A172 (cell line): ENCODE data around the gene EMD. TPM values are rescaled to one million over a fixed set of nuclear protein-coding genes. Genes with fewer than 3 reads are reported as not detected.
"Not testable (repeated sequence)": the region's sequence is repeated elsewhere in the genome, so short reads cannot be mapped to it uniquely, and the experiment has no call there.

Experiments used
- DNase-seq: peaks from one replicate; pipeline ENCODE4 v3.0.0-alpha.2; 2015; ENCODE audit warnings: low spot score
- total RNA-seq: library from RNA; depleted of rRNA; stranded (reverse); fragments of >200 nt; shearing (Covaris generic); gene quantifications from 2 replicates; pipeline ENCODE4 v1.2.3, GENCODE V29; 2014

EMD gene
- total RNA-seq, 1 experiment from 2014 or later, result 82.0 TPM

DNA sequence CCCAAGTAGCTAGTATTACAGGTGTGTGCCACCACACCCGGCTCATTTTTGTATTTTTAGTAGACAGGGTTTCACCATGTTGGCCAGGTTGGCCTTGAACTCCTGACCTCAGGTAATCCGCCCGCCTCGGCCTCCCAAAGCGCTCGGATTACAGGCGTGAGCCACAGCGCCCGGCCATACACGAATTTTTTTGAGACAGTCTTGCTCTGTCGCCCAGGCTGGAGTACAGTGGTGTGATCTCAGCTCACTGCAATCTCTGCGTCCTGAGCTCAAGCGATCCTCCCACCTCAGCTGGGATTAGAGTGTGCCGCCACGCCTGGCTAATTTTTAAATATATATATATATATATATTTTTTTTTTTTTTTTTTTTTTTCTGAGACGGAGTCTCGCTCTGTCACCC, 17.3 kb downstream of the EMD start:
- not testable (repeated sequence) for DNase-seq

GRCh38 chrX:154396973-154397887, 18.1 kb downstream of the EMD start:
- no peak for DNase-seq

DNA sequence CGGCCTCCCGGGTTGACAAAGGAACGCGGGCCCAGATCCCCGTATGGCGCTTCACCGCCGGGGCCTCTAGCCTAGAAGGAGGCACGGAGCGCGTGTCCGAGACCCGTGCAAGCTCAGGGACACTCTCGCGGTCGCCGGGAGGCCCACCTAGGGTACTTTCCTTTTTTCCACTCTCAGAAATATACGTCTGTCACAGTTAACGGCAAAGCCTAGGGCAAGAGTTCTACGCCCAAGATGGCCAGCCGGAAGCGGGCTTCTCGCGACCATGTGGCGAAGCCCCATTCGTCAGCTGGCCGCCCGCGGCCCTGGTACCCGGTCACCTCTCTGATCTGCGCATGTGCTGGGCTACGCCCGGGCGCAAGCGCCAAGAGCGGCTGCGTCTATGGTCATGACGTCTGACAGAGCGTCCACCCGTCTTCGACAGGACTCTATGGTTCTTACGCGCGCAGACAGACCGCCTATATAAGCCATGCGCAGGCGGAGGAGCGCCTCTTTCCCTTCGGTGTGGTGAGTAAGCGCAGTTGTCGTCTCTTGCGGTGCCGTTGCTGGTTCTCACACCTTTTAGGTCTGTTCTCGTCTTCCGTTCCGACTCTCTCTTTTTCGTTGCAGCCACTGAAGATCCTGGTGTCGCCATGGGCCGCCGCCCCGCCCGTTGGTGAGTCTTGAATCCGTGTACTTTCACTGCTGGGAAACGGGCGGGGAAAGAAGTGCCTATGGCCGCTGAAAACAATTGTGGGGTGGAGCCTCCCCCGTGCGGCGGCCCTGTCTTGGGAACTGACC, 19.0 kb downstream of the EMD start, which contains the start of gene RPL10:
Gene RPL10, plus strand, starts transcription at position 490 of the 780 bp plus-strand sequence. Its CDS starts 143 bp downstream, at position 633.
- peak; percentile 96 for DNase-seq

DNA sequence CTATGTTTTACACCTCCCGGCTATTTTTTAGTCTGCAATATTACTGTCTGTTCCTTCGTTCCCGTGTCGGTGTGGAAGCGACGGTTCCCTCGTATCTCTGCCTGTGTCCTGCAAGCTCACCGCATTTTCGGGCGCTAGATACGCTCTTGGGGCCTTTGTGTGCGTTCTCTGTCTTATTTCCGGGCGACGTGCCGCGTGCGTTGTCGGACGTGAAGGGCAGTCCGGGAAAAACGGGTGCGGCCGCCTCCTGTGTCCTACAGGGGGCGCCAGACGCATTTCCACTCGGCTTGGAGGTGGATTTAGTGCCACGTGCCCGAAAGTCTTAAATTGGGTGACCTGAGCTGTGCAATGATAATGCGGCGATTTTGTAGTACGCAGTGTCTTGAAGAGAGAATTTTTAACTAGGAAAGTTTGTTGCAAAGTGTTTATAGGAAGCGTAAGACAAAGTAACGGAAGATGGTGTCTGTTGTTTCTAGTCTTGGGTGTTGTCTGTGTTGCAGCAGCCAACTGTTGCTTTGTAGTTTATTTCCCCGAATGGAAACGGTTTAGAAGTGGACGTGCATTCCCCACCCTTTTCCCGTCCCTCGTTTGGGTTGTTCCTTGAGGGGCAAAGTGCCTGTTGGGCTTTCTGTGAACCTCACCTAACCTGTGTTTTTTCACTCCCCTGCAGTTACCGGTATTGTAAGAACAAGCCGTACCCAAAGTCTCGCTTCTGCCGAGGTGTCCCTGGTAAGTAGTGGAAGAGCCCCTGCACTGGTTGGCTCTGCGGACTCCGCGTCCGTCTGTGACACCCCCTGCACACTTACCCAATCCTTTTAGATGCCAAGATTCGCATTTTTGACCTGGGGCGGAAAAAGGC, 19.8 kb downstream of the EMD start:
- peak; percentile 77 for DNase-seq

- no peak for DNase-seq
Observed at GRCh38 chrX:154399527-154400368, 20.7 kb downstream of the EMD start.

GRCh38 chrX:154400369-154400817, 21.3 kb downstream of the EMD start:
- DNase-seq, result not testable (repeated sequence)

- DNase-seq, result no peak
Observed at GRCh38 chrX:154401045-154401799, 22.1 kb downstream of the EMD start.

GRCh38 chrX:154401918-154402621, 23.0 kb downstream of the EMD start:
- DNase-seq, result no peak

GRCh38 chrX:154402622-154403127, 23.6 kb downstream of the EMD start:
- DNase-seq, result no peak

DNA sequence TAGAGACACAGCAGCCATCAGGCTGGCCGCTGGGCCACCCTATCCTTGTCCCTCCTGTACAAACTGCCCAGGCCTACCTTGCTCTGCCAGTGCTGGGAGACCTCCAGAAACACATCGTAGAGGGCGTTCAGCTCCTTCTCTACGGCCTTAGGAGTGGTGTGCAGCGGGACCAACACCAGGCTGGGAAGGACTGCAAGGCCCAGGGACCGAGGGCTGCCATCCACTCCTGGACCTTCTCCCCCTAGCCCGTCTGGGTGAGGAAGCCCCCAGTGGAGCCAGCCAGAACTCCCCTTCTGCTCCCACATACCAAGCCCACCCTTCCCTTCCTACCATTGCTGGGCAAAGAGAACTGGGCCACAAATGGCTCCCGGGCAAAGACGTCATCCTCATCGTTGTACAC, 24.1 kb downstream of the EMD start:
- DNase-seq, result no peak

GRCh38 chrX:154403858-154404257, 24.8 kb downstream of the EMD start:
- DNase-seq, result no peak

DNA sequence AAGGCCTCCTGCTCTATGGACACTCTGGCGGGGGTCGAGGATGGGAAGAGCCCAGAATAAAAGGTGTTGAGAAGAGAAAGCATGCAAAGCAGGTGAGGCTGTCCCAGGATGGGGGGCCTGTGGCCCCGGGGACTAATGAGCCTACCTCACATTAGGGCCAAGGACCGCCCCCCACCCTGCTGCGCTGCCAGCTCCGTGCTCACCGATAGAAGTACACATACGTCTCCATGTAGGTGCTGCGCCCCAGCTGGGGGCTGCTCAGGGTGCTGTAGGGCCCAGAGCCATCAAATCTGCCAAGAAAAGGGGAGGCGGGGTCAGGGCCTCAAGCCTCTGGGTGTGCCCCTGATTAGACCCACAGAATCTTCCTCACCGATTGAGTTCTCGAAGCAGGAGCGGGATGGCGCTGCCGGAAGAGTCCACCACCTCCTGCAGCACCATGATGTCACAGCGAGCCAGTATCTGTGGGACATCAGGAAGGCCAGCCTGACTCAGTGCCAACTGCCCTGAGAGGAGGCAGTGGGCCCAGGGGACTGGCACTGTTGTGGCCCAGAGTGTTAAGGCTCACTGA, 25.6 kb downstream of the EMD start:
- no peak for DNase-seq

DNA sequence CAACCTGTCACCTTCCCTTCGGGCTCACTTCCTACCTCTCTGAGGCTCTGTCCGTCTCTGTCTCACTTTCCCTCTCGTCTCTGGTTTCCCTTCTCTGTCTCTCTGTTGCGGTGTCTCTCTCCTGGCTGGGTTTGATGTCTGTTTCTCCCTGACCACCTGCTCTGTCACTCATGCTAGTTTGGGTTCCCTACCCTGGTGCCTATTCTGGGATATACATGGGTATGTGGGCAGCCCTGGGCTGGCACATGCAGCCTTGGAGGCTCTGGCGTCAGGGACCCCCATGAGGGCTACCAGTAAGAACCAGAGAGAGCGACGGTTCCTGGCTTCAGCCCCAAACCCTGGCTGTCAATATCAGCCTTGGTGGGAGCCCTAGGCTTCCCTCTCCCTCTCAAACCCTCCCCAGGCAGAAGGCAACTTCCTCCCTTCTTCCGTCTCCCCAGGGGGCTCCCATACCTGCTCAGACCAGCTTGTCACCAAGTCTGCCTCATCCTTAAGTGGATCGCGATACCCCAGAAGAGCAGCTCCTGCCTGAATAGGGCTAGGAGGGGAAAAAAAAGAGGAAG, 29.6 kb downstream of the EMD start:
- DNase-seq, result no peak

DNA sequence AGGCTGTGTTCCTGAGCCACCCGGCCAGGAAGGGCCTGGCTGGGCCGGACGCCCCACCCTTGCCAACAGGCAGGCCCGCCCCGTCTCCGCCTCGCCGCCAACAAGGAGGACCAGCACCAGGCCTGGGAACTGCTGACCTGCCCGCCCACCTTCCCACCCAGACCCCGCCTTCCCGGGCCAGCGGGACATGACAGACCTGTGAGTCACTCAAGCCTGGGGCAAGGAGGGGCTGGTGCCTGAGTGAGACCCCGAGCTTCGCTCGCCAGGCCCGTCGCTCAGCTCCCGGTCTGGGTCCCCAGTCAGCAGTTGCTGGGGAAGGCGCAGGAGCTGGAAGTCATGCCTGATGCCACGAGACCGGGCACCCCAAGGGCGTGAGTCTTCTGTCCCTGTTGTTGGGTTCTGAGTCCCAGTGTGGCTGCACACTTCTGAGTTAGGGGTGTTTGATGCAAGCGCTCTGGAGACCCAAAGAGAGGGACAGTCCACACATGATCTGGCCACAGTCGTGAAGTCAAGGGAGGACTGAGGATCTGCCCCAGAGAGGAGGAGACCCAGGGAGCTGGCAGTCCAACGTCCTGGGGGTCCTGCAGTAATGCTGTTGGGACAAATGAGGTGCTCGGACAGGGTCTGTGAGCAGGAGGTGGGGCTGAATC, 30.3 kb downstream of the EMD start, which contains the start of gene DNASE1L1:
Gene DNASE1L1, minus strand, starts transcription at position 33 of the 650 bp plus-strand sequence. CDS start 3,686 bp downstream, outside the sequence.
- DNase-seq, result peak; percentile 94

DNA sequence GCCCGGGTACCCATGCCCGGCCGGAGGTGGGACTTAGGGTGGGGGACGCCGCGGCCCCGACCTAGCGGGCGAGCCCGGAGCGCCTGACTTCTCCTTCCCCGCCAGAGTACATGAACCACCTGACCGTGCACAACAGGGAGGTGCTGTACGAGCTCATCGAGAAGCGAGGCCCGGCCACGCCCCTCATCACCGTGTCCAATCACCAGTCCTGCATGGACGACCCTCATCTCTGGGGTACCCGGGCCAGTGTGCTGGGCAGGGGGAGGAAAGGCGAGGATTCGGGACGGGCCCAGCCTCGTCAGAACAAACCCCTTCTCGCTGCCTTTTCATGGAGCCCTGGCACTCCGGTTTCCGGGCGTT, 32.9 kb downstream of the EMD start:
- DNase-seq, result peak; percentile 64

- peak; percentile 28 for DNase-seq
Observed at GRCh38 chrX:154412468-154412867, 33.4 kb downstream of the EMD start.

GRCh38 chrX:154413142-154413541, 34.0 kb downstream of the EMD start:
- no peak for DNase-seq

DNA sequence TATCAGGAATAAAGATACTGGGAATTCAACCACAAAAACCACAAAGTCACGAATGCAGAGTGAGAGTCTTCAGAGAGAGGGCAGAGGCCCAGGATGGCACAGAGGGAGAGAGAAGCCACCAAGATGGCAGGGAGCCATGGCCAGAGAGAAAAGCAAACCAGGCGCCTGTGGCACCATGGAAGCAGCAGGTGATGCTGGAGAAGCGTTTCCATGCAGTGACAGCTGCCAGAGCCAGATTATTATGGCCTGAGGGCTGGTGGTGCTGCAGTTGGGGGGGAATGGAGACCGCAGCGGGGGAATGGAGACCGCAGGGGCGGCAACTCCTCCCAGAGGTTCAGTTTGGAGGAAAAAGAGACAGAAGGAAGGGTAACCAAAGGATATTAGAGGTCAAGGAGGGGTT, 38.1 kb downstream of the EMD start:
- peak; percentile 21 for DNase-seq
